CD4-positive, alpha-beta T cell treated with Interleukin-12 subunit alpha and Interleukin-12 subunit beta, for 1 hour (primary cell): ENCODE results near the gene KCNMA1.
A peak's percentile ranks its signal among the peaks of the same experiment; 100 is the strongest.

Experiments used
- DNase-seq: peaks from one replicate; pipeline ENCODE4 v3.0.0-alpha.2; 2020

The KCNMA1 gene

GRCh38 chr10:77286531-77287508 is 350.8 kb downstream of the KCNMA1 start:
- DNase-seq, result no peak

GRCh38 chr10:77285529-77286182 is 352.0 kb downstream of the KCNMA1 start:
- DNase-seq, result no peak

GRCh38 chr10:77284797-77285196 is 352.8 kb downstream of the KCNMA1 start:
- no peak for DNase-seq

- no peak for DNase-seq
These were observed 354.3 kb downstream of the KCNMA1 start for GRCh38 chr10:77283326-77283725.

GRCh38 chr10:77282163-77282562 is 355.4 kb downstream of the KCNMA1 start:
- DNase-seq, result no peak

GRCh38 chr10:77281719-77282118 is 355.9 kb downstream of the KCNMA1 start:
- no peak for DNase-seq

GRCh38 chr10:77279207-77279606 is 358.4 kb downstream of the KCNMA1 start:
- no peak for DNase-seq

GRCh38 chr10:77274046-77274795 is 363.4 kb downstream of the KCNMA1 start:
- no peak for DNase-seq

GRCh38 chr10:77269163-77269562 is 368.4 kb downstream of the KCNMA1 start:
- no peak for DNase-seq

- DNase-seq, result no peak
These were observed 368.9 kb downstream of the KCNMA1 start for GRCh38 chr10:77268721-77269120.

GRCh38 chr10:77267703-77268675 is 369.6 kb downstream of the KCNMA1 start:
- no peak for DNase-seq

GRCh38 chr10:77266242-77266641 is 371.4 kb downstream of the KCNMA1 start:
- no peak for DNase-seq

GRCh38 chr10:77264527-77264926 is 373.1 kb downstream of the KCNMA1 start:
- no peak for DNase-seq

GRCh38 chr10:77264107-77264506 is 373.5 kb downstream of the KCNMA1 start:
- DNase-seq, result peak; percentile 7

- no peak for DNase-seq
These were observed 373.9 kb downstream of the KCNMA1 start for GRCh38 chr10:77263700-77264099.

GRCh38 chr10:77261146-77261545 is 376.5 kb downstream of the KCNMA1 start:
- DNase-seq, result no peak

GRCh38 chr10:77259171-77259874 is 378.3 kb downstream of the KCNMA1 start:
- DNase-seq, result no peak

GRCh38 chr10:77256346-77256745 is 381.3 kb downstream of the KCNMA1 start:
- DNase-seq, result no peak

- no peak for DNase-seq
These were observed 384.0 kb downstream of the KCNMA1 start for GRCh38 chr10:77253556-77254064.

- no peak for DNase-seq
These were observed 384.5 kb downstream of the KCNMA1 start for GRCh38 chr10:77253147-77253545.
